Karpas-422 (cell line): ENCODE data around the gene PSMD7. TPM values are rescaled to one million over a fixed set of nuclear protein-coding genes. Genes with fewer than 3 reads are reported as not detected.
"Not testable (repeated sequence)": the region's sequence is repeated elsewhere in the genome, so short reads cannot be mapped to it uniquely, and the experiment has no call there.

Experiments used
- DNase-seq: peaks from one replicate; pipeline ENCODE4 v3.0.0-alpha.2; 2015
- H2AFZ ChIP-seq: fragments of 200-600 bp; sonication (generic); 2 replicates; pipeline ENCODE4 v1.6.1; 2014; ENCODE audit warnings: antibody characterized with exemption, low read length, mixed read lengths
- H3K27ac ChIP-seq: fragments of 200-600 bp; sonication (generic); 2 replicates; pipeline ENCODE4 v1.5.1; 2014; ENCODE audit warnings: mild to moderate bottlenecking, low read length, moderate library complexity
- H3K27me3 ChIP-seq: fragments of 200-600 bp; sonication (generic); 2 replicates; pipeline ENCODE4 v1.6.1; 2014; ENCODE audit warnings: low read length, mixed read lengths
- H3K36me3 ChIP-seq: fragments of 200-600 bp; sonication (generic); 2 replicates; pipeline ENCODE4 v1.6.1; 2014; ENCODE audit warnings: low read length, mixed read lengths; ENCODE audit not compliant: insufficient read depth
- H3K4me1 ChIP-seq: fragments of 200-600 bp; sonication (generic); 2 replicates; pipeline ENCODE4 v1.6.1; 2014; ENCODE audit warnings: mild to moderate bottlenecking, low read length, mixed read lengths
- H3K4me2 ChIP-seq: fragments of 200-600 bp; sonication (generic); 2 replicates; pipeline ENCODE4 v1.6.1; 2014; ENCODE audit warnings: low read length, low read depth, mild to moderate bottlenecking; ENCODE audit not compliant: poor library complexity, severe bottlenecking
- H3K4me3 ChIP-seq: fragments of 200-600 bp; sonication (generic); 2 replicates; pipeline ENCODE4 v1.5.1; 2014; ENCODE audit warnings: mild to moderate bottlenecking, antibody characterized with exemption, low read length, mixed read lengths
- H3K79me2 ChIP-seq: fragments of 200-600 bp; sonication (generic); 2 replicates; pipeline ENCODE4 v1.6.1; 2014; ENCODE audit warnings: mild to moderate bottlenecking, low read length, mixed read lengths
- H3K9ac ChIP-seq: fragments of 200-600 bp; sonication (generic); 2 replicates; pipeline ENCODE4 v1.6.0; 2014; ENCODE audit warnings: low read length
- H3K9me2 ChIP-seq: fragments of 200-600 bp; sonication (generic), shearing (Covaris generic); replicated peaks from 2 replicates; pipeline ENCODE4 v1.6.0; 2014; ENCODE audit warnings: mild to moderate bottlenecking, low read length, moderate library complexity; ENCODE audit not compliant: insufficient read depth
- H3K9me3 ChIP-seq: fragments of 300-700, 200-600 bp; sonication (generic); 2 replicates; pipeline ENCODE4 v1.6.1; 2014; ENCODE audit warnings: low read length, mixed read lengths
- H4K20me1 ChIP-seq: fragments of 200-600 bp; sonication (generic); 2 replicates; pipeline ENCODE4 v1.6.1; 2014; ENCODE audit warnings: mild to moderate bottlenecking, antibody characterized with exemption, low read length, low read depth; ENCODE audit not compliant: insufficient read depth
- total RNA-seq: library from RNA; depleted of rRNA; stranded (reverse); fragments of >200 nt; shearing (Covaris generic); gene quantifications from 2 replicates; pipeline ENCODE4 v1.2.3, GENCODE V29; 2014; ENCODE audit warnings: low replicate concordance; rRNA removed

Gene PSMD7
- total RNA-seq, 1 experiment from 2014 or later = 50.1 TPM

DNA sequence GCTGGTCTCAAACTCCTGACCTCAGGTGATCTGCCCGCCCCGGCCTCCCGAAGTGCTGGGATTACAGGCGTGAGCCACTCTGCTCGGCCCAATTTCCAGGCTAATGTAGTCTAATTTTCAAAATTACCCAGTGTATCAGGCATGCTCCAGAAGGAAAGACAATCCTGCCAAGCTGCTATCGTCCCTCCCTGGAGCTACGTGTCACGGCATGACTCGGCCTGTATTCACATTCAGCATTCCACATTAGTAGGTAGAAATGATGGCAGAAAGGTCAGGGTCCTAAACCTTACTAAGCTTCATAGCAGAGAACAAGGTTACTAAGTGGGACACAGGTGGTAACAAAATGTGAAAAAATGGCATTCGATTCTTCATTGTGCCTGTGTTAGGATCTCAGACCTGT, 42.6 kb downstream of the PSMD7 start:
- H3K9me3 ChIP-seq, H3K4me2 ChIP-seq, DNase-seq, H3K27me3 ChIP-seq, H3K4me1 ChIP-seq, H2AFZ ChIP-seq, H3K9me2 ChIP-seq, H3K79me2 ChIP-seq, H3K36me3 ChIP-seq, H4K20me1 ChIP-seq, H3K9ac ChIP-seq, H3K27ac ChIP-seq, H3K4me3 ChIP-seq: not testable (repeated sequence)

DNA sequence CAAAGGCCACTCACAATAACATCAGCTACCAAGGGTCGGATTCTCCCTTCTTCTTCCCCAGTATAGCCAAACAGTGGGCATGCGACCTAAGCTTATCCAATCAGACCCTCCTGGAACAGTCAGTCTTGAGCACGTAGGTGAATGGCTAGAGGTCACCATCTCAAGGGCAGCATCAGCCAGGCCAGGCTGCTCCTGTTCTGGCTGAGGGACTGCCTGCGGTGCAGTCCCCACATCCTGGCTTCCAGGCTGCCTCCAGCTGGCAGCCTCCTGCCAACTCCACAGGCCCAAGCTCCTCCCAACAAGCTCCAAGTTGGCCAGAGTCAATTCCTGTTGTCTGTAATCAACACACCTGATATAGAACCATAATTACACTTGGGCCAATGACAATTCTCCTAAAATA, 56.4 kb downstream of the PSMD7 start:
- not testable (repeated sequence) for H3K27me3 ChIP-seq, H3K4me1 ChIP-seq, H3K79me2 ChIP-seq, DNase-seq, H2AFZ ChIP-seq, H3K9ac ChIP-seq, H3K9me2 ChIP-seq, H3K4me2 ChIP-seq, H3K9me3 ChIP-seq, H3K36me3 ChIP-seq, H3K4me3 ChIP-seq, H4K20me1 ChIP-seq, H3K27ac ChIP-seq

Other genes starting within 250 kb of the PSMD7 start
- gene NPIPB15, start 79.5 kb downstream of the PSMD7 start, total RNA-seq = 1.5 TPM in 2 replicates
- gene CLEC18B, start 124.7 kb downstream of the PSMD7 start, total RNA-seq = 4.5 and 6.0 TPM in 2 replicates